Stimulated activated CD4-positive, alpha-beta T cell treated with anti-CD3 and anti-CD28 coated beads, Interleukin-4, amount 100 ng/mL, for 1 hour (primary cell): ENCODE results near the gene STAT5A.
A peak's percentile ranks its signal among the peaks of the same experiment; 100 is the strongest.
"Not testable (repeated sequence)": the region's sequence is repeated elsewhere in the genome, so short reads cannot be mapped to it uniquely, and the experiment has no call there.

Experiments used
- DNase-seq: peaks from one replicate; pipeline ENCODE4 v3.0.0-alpha.2; 2020

Gene STAT5A

GRCh38 chr17:42338427-42338985 is 50.2 kb downstream of the STAT5A start:
- DNase-seq: no peak

- no peak for DNase-seq
Measured at GRCh38 chr17:42339221-42339620, 50.9 kb downstream of the STAT5A start.

GRCh38 chr17:42340691-42341127 is 52.4 kb downstream of the STAT5A start:
- peak; percentile 22 for DNase-seq

- DNase-seq: no peak
Measured at GRCh38 chr17:42341568-42341967, 53.3 kb downstream of the STAT5A start.

GRCh38 chr17:42342242-42343008 is 54.1 kb downstream of the STAT5A start:
- peak; percentile 28 for DNase-seq

GRCh38 chr17:42345396-42346073 is 57.2 kb downstream of the STAT5A start:
- no peak for DNase-seq

- DNase-seq: no peak
Measured at GRCh38 chr17:42346481-42346880, 58.2 kb downstream of the STAT5A start.

- no peak for DNase-seq
Measured at GRCh38 chr17:42347198-42347597, 58.9 kb downstream of the STAT5A start.

- DNase-seq: no peak
Measured at GRCh38 chr17:42347606-42348005, 59.3 kb downstream of the STAT5A start.

- no peak for DNase-seq
Measured at GRCh38 chr17:42348104-42348503, 59.8 kb downstream of the STAT5A start.

GRCh38 chr17:42354956-42355843 is 66.9 kb downstream of the STAT5A start:
- no peak for DNase-seq

- no peak for DNase-seq
Measured at GRCh38 chr17:42358434-42358833, 70.1 kb downstream of the STAT5A start.

GRCh38 chr17:42359133-42359532 is 70.8 kb downstream of the STAT5A start:
- DNase-seq: no peak

- DNase-seq: not testable (repeated sequence)
Measured at GRCh38 chr17:42360388-42360787, 72.1 kb downstream of the STAT5A start.
